Uterus (tissue), 4 donors: Measurements from ENCODE around the gene MATK. TPM values are rescaled to one million over a fixed set of nuclear protein-coding genes. Genes with fewer than 3 reads are reported as not detected.

Experiments
- DNase-seq, 2 donors: peaks; one replicate each; pipeline ENCODE4 v3.0.0-alpha.2; 2019 to 2020
- H3K27ac ChIP-seq, 2 donors: fragments of 200-600 bp; sonication (generic); 1 replicate in 1 of 2; 2 replicates in 1 of 2; pipeline ENCODE4 v1.5.1; 2016 to 2018
- H3K27me3 ChIP-seq, 2 donors: fragments of 200-600 bp; sonication (generic); one replicate each; pipeline ENCODE4 v1.5.1; 2018 to 2019; ENCODE audit warnings: control low read depth in 1 of 2
- H3K36me3 ChIP-seq, 2 donors: fragments of 200-600 bp; sonication (generic); one replicate each; pipeline ENCODE4 v1.5.1; 2019; ENCODE audit warnings: control low read depth in 1 of 2
- H3K4me1 ChIP-seq, 2 donors: fragments of 200-600 bp; sonication (generic); one replicate each; pipeline ENCODE4 v1.5.1; 2018 to 2019; ENCODE audit warnings: control low read depth in 1 of 2
- H3K4me3 ChIP-seq, 2 donors: fragments of 200-600 bp; sonication (generic); 1 replicate in 1 of 2; 2 replicates in 1 of 2; pipeline ENCODE4 v1.5.1; 2018 to 2019; ENCODE audit warnings: mild to moderate bottlenecking in 1 of 2
- H3K9me3 ChIP-seq, 2 donors: fragments of 200-600 bp; sonication (generic); one replicate each; pipeline ENCODE4 v1.5.1; 2019; ENCODE audit warnings: control low read depth in 1 of 2
- CTCF ChIP-seq, 4 experiments: fragments of 200-600 bp in 2 of 4; fragments of 450-650 bp in 2 of 4; sonication (generic) in 2 of 4; IDR thresholded peaks; one replicate each; pipeline ENCODE4 v1.5.1; 2016 to 2019; ENCODE audit warnings: antibody characterized with exemption in 4 of 4, mild to moderate bottlenecking in 2 of 4, moderate library complexity in 1 of 4
- POLR2A ChIP-seq, 2 donors: fragments of 450-650 bp; IDR thresholded peaks; one replicate each; pipeline ENCODE4 v1.6.1; 2016; ENCODE audit warnings: antibody characterized with exemption in 2 of 2, mild to moderate bottlenecking in 1 of 2, moderate library complexity in 1 of 2
- intact Hi-C: fragments of 100-400 bp; cut with DNase I; formaldehyde crosslinking; loops from one replicate; pipeline ENCODE4 v1.15.1; 2023; ENCODE audit warnings: low total_unique reads
- total RNA-seq, 4 donors: library from RNA; depleted of rRNA in 3 of 4; stranded (reverse); fragments of >200 nt in 3 of 4; gene quantifications; one replicate each; pipeline versions ENCODE4 v1.1.0 to v1.2.4, GENCODE V29; 2014 to 2023
- donor health status: DM: yes; HTN: yes; CAD: no.

The MATK gene
- 10 to 100 TPM in 1 of 4 donors, 1 to 10 TPM in 2, not detected in 1; 1.0 to 11.2 (median 1.5) TPM for total RNA-seq

- no peak for DNase-seq
- H3K27ac ChIP-seq = no peak within 1 kb of the TSS
- no peak within 1 kb of the TSS for H3K4me3 ChIP-seq
- TF ChIP-seq CTCF (IDR thresholded peaks at IDR 0.05) (no peak), POLR2A (IDR thresholded peaks at IDR 0.05) (no peak)
- peaks cover 0 to 4% of the 10 kb centered on the region in 2 donors for H3K27me3 ChIP-seq
- peaks cover 0 to 19% of the 10 kb centered on the region in 2 donors for H3K9me3 ChIP-seq
- intact Hi-C loops = no loop called here
- H3K4me1 ChIP-seq = no peaks in the 10 kb centered on the region
- H3K36me3 ChIP-seq = no peaks in the 10 kb centered on the region
Observed at GRCh38 chr19:3785938-3786824, at the start of gene MATK. TSS of gene MATK (minus strand) at chr19:3786381. CDS start at chr19:3785135, 1,246 bp downstream.

- no peak for DNase-seq
Observed at GRCh38 chr19:3835055-3835435, 48.9 kb upstream of the MATK start.

GRCh38 chr19:3834349-3835054, 48.3 kb upstream of the MATK start:
- no peak for DNase-seq
- H3K27me3 ChIP-seq = no peaks in the 10 kb centered on the region
- H3K27ac ChIP-seq = no peak overlapping the region
- no peaks in the 10 kb centered on the region for H3K9me3 ChIP-seq
- TF ChIP-seq CTCF (IDR thresholded peaks at IDR 0.05) = no peak
- no peak for TF ChIP-seq POLR2A (IDR thresholded peaks at IDR 0.05)
- no peaks in the 10 kb centered on the region for H3K36me3 ChIP-seq
- H3K4me3 ChIP-seq = no peak overlapping the region
- H3K4me1 ChIP-seq = no peaks in the 10 kb centered on the region
- intact Hi-C loops = no loop called here

More at GRCh38 chr19:3835055-3835435, 48.9 kb upstream of the MATK start:
- intact Hi-C loops = no loop called here
- no peaks in the 10 kb centered on the region for H3K27me3 ChIP-seq
- H3K4me3 ChIP-seq = no peak overlapping the region
- H3K4me1 ChIP-seq = no peaks in the 10 kb centered on the region
- TF ChIP-seq POLR2A (IDR thresholded peaks at IDR 0.05) (no peak), CTCF (IDR thresholded peaks at IDR 0.05) (no peak)
- no peak overlapping the region for H3K27ac ChIP-seq
- H3K9me3 ChIP-seq = no peaks in the 10 kb centered on the region
- H3K36me3 ChIP-seq = no peaks in the 10 kb centered on the region

- no peaks in the 10 kb centered on the region for H3K4me1 ChIP-seq
- TF ChIP-seq CTCF (IDR thresholded peaks at IDR 0.05) = no peak
- TF ChIP-seq POLR2A (IDR thresholded peaks at IDR 0.05) = no peak
- intact Hi-C loops = no loop called here
Observed at GRCh38 chr19:3833578-3834348, 47.6 kb upstream of the MATK start.

More at GRCh38 chr19:3833578-3834348, 47.6 kb upstream of the MATK start:
- Histone ChIP-seq H3K36me3 (no peaks in the 10 kb centered on the region), H3K27me3 (no peaks in the 10 kb centered on the region), H3K4me3 (no peak overlapping the region), H3K9me3 (no peaks in the 10 kb centered on the region), H3K27ac (no peak overlapping the region)
- DNase-seq = no peak
